ENCODE data around the gene RPF1. TPM values are rescaled to one million over a fixed set of nuclear protein-coding genes. Genes with fewer than 3 reads are reported as not detected.

Gene RPF1
- total RNA-seq, 1 experiment from 2014 or later: 36.1 TPM

DNA sequence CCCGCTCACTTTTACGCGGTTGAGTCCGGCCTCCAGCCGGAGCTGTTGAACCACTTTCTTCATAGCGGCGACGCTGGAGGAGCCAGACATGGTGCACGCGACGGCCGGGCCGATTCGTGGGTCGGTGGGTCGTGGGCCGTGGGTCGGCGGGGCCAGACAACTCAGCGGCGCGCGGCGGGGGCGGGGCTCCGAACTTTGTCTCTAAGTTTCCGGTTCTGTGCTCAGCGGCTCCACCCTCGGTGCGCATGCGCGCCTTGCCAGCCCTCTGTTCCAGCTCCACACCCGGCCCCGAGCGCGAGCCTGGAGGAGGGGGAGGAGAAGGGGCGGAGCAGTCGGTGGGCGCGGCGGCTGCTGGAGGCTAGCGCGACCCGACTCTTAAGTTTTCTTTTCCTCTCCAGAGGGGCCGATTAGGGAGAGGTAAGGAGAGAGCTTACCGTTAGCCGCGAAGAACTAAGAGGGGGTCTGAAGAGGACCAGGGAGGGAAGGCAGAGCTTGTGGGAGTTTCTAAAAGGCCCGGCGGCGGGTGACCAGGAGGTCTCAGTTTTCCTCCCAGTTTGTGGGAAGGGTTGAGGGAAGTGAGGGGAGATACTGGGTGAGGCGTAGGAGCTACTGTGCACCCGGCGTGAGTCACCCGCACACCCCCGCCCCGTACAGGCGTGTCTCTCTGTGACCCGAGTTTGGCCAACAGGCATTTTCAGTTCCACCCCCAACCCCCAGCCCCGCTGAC lies 27.1 kb downstream of the RPF1 start, which contains the start of the genes GNG5 and SPATA1:
GNG5 (minus strand) TSS at position 580 of the 727 bp plus-strand sequence; CDS start at position 90, 490 bp downstream.
SPATA1 (plus strand) TSS at position 385 of the 727 bp plus-strand sequence. CDS start 9,974 bp downstream, outside the sequence.
- no peaks in the 10 kb centered on the region for H3K27me3 ChIP-seq (ENCODE audit: insufficient read depth, low read length)
- no peaks in the 10 kb centered on the region for H4K20me1 ChIP-seq (ENCODE audit: control insufficient read depth, insufficient read depth, insufficient read length)
- no peak for TF ChIP-seq CTCF (conservative IDR thresholded peaks at IDR 0.05)
- H3K4ac ChIP-seq (ENCODE audit: low read depth, low read length): no peak within 1 kb of the TSS
- Mint-ChIP-seq H3K36me3 (ENCODE audit: insufficient read depth in 1 of 3, low read depth in 3 of 3) (peaks cover 5 to 18% (median 9%) of the 10 kb centered on the region in 3 experiments; a peak in 6 of 7 replicates), H3K27me3 (ENCODE audit: low read depth) (no peaks in the 10 kb centered on the region; the same call in 1 of the 2 replicates), H3K9me3 (peaks cover 16 to 18% of the 10 kb centered on the region in 2 experiments), H3K27ac (peak within 1 kb of the TSS; percentile 94 to 98 (median 97)), H3K4me3 (peak within 1 kb of the TSS; percentile 97 to 100), H3K4me1 (peaks cover 30 to 33% of the 10 kb centered on the region in 2 experiments)
- peak within 1 kb of the TSS; percentile 97 for H3K18ac ChIP-seq (ENCODE audit: insufficient read length, low read depth, low read length)
- peak within 1 kb of the TSS; percentile 91 for H3K9ac ChIP-seq (ENCODE audit: extremely low read depth, insufficient read length, low read length)
- no peak within 1 kb of the TSS for H4K91ac ChIP-seq (ENCODE audit: insufficient read length, low read depth, low read length)
- no peak within 1 kb of the TSS for H3K56ac ChIP-seq (ENCODE audit: insufficient read length, low read depth, low read length)
- no peak within 1 kb of the TSS for H2AK5ac ChIP-seq (ENCODE audit: insufficient read length, low read length)
- H3K4me1 ChIP-seq (ENCODE audit: insufficient read depth, low read length): peaks cover 3% of the 10 kb centered on the region; the same call in 1 of the 2 replicates
- H2BK15ac ChIP-seq (ENCODE audit: low read depth, low read length): no peak within 1 kb of the TSS
- no peaks in the 10 kb centered on the region for H3K9me3 ChIP-seq (ENCODE audit: control insufficient read depth, low read depth, low read length)
- H2BK12ac ChIP-seq (ENCODE audit: insufficient read length, low read depth, low read length): no peak within 1 kb of the TSS
- peak within 1 kb of the TSS; percentile 96; the same call in 1 of the 2 replicates for H3K14ac ChIP-seq (ENCODE audit: insufficient read depth, low read length)
- H2AFZ ChIP-seq (ENCODE audit: low read length): no peak within 1 kb of the TSS
- H4K5ac ChIP-seq (ENCODE audit: insufficient read length, low read depth, low read length): no peak within 1 kb of the TSS
- H3K79me1 ChIP-seq (ENCODE audit: insufficient read depth, low read depth, low read length, poor library complexity, severe bottlenecking): no peaks in the 10 kb centered on the region
- no CpG with 5 or more reads among the region's 60 CpGs for WGBS (ENCODE audit: extremely low coverage, insufficient read length, low lambda C conversion rate)
- peak within 1 kb of the TSS; percentile 6 for H3K23ac ChIP-seq (ENCODE audit: insufficient read length, low read depth, low read length)
- no peak within 1 kb of the TSS for H2BK5ac ChIP-seq (ENCODE audit: insufficient read length, low read length)
- no peak within 1 kb of the TSS for H4K8ac ChIP-seq (replicated peaks; ENCODE audit: insufficient read length, low read depth, low read length)
- H3K27ac ChIP-seq (ENCODE audit: insufficient read length, low read depth, low read length): peak within 1 kb of the TSS; percentile 12
- peaks cover 4% of the 10 kb centered on the region for H3K23me2 ChIP-seq (ENCODE audit: insufficient read length, low read depth, low read length, poor library complexity, severe bottlenecking)
- peak within 1 kb of the TSS; percentile 67 for H3K4me2 ChIP-seq (ENCODE audit: insufficient read depth, insufficient read length, low read length)
- H3K79me2 ChIP-seq (ENCODE audit: insufficient read depth, low read length): peaks cover 8% of the 10 kb centered on the region; the same call in 1 of the 2 replicates
- peak; percentile 97 for DNase-seq
- no peak within 1 kb of the TSS for H2BK20ac ChIP-seq (ENCODE audit: low read depth, low read length, poor library complexity, severe bottlenecking)
- no peak within 1 kb of the TSS for H2BK120ac ChIP-seq (ENCODE audit: low read depth, low read length, poor library complexity, severe bottlenecking)
- no peak within 1 kb of the TSS for H3T11ph ChIP-seq (ENCODE audit: low read length)
